Spleen (tissue), 11 donors: ENCODE measurements around the gene TCF7L2. TPM values are rescaled to one million over a fixed set of nuclear protein-coding genes. Genes with fewer than 3 reads are reported as not detected.
A peak's percentile ranks its signal among the peaks of the same experiment; 100 is the strongest.

Experiments used
- DNase-seq: peaks from one replicate; pipeline ENCODE4 v3.0.0-alpha.2; 2020
- H3K27ac ChIP-seq, 8 donors: fragments of 200-600 bp; sonication (generic) in 7 of 8; 1 replicate in 4 of 8; 2 replicates in 4 of 8; pipeline versions ENCODE4 v1.5.0 to v1.8.0; 2016 to 2021; ENCODE audit warnings: inconsistent platforms in 4 of 8, mild to moderate bottlenecking in 4 of 8, moderate library complexity in 1 of 8
- H3K27me3 ChIP-seq, 7 donors: fragments of 200-600 bp; sonication (generic) in 6 of 7; replicated peaks in 1 of 7; 1 replicate in 4 of 7; 2 replicates in 3 of 7; pipeline versions ENCODE4 v1.5.0 to v1.8.0; 2016 to 2021; ENCODE audit warnings: inconsistent platforms in 3 of 7, mild to moderate bottlenecking in 1 of 7
- H3K36me3 ChIP-seq, 6 donors: fragments of 200-600 bp; sonication (generic) in 5 of 6; 1 replicate in 4 of 6; 2 replicates in 2 of 6; pipeline versions ENCODE4 v1.5.0 to v1.8.0; 2016 to 2021; ENCODE audit warnings: inconsistent platforms in 2 of 6
- H3K4me1 ChIP-seq, 6 donors: fragments of 200-600 bp; sonication (generic) in 5 of 6; 1 replicate in 3 of 6; 2 replicates in 3 of 6; pipeline versions ENCODE4 v1.5.0 to v1.8.0; 2016 to 2021; ENCODE audit warnings: inconsistent platforms in 3 of 6
- H3K4me3 ChIP-seq, 8 donors: fragments of 200-600 bp; sonication (generic) in 7 of 8; 1 replicate in 4 of 8; 2 replicates in 4 of 8; pipeline versions ENCODE4 v1.5.0 to v1.8.0; 2016 to 2021; ENCODE audit warnings: inconsistent platforms in 4 of 8, mild to moderate bottlenecking in 4 of 8, moderate library complexity in 2 of 8
- H3K9me3 ChIP-seq, 8 donors: fragments of 200-600 bp; sonication (generic) in 7 of 8; 1 replicate in 4 of 8; 2 replicates in 4 of 8; pipeline versions ENCODE4 v1.5.0 to v1.8.0; 2016 to 2021; ENCODE audit warnings: inconsistent platforms in 4 of 8
- CTCF ChIP-seq, 11 experiments: fragments of 200-600 bp in 7 of 11; fragments of 450-650 bp in 4 of 11; sonication (generic) in 4 of 11; IDR thresholded peaks in 8 of 11; conservative IDR thresholded peaks in 3 of 11; 1 replicate in 7 of 11; 2 replicates in 4 of 11; pipeline versions ENCODE4 v1.4.0 to v1.8.0; 2016 to 2021; ENCODE audit warnings: antibody characterized with exemption in 11 of 11, inconsistent platforms in 4 of 11, mild to moderate bottlenecking in 1 of 11
- POLR2A ChIP-seq, 3 donors: fragments of 450-650 bp; IDR thresholded peaks; one replicate each; pipeline ENCODE4 v1.5.1; 2017; ENCODE audit warnings: antibody characterized with exemption in 3 of 3, mild to moderate bottlenecking in 1 of 3
- POLR2AphosphoS5 ChIP-seq, 3 donors: sonication (generic); formaldehyde crosslinking; IDR thresholded peaks; one replicate each; pipeline ENCODE4 v1.5.1; 2017; ENCODE audit warnings: antibody characterized with exemption in 3 of 3
- WGBS, 5 donors: extraction: QIAGEN DNeasy Blood & Tissue Kit in 3 of 5; methylation state at CpG; one replicate each; pipeline versions ENCODE4 v1.1.5 to v1.1.7; 2013 to 2018; 5-methylcytosine and 5-hydroxymethylcytosine counted together
- intact Hi-C: fragments of 100-400 bp; cut with DNase I; formaldehyde crosslinking; loops from one replicate; pipeline ENCODE4 v1.15.0; 2023; ENCODE audit warnings: low total_unique reads
- polyA plus RNA-seq, 3 donors: library from polyadenylated mRNA; stranded (reverse); fragments of 200-250 nt; gene quantifications; one replicate each; pipeline ENCODE4 v1.2.1, GENCODE V29; 2013
- total RNA-seq, 7 donors: library from RNA; depleted of rRNA in 3 of 7; stranded (reverse); fragments of >200 nt in 3 of 7; fragmentation: NEBNext Ultra II Directional in 4 of 7; extraction: Animal tissue kit (Norgen Biotek cat#: 25700) in 4 of 7; gene quantifications; one replicate each; pipeline versions ENCODE4 v1.1.0 to v1.2.1, GENCODE V29; 2016 to 2021
- donor health status: healthy with polysubstance abuse.
- donor health status: DM: no; HTN: no; CAD: no; lungs with moderate emphysema.
- donor health status: DM: no; HTN: no; CAD: no.
- donor health status: Bipolar disorder and iron deficiency.
- donor health status: healthy.
- donor health status: DM: no; HTN: no; CAD: no.
- donor health status: DM: yes; HTN: yes; CAD: no.

TCF7L2 gene
- total and polyA plus RNA-seq, 10 donors = 4.6 to 85.6 (median 34.7) TPM

- Histone ChIP-seq H3K4me3 (no peak overlapping the region), H3K27me3 (no peaks in the 10 kb centered on the region), H3K4me1 (peaks cover 0 to 61% (median 39%) of the 10 kb centered on the region in 6 donors), H3K36me3 (no peaks in the 10 kb centered on the region), H3K9me3 (no peaks in the 10 kb centered on the region), H3K27ac (no peak overlapping the region)
- no peak for DNase-seq
- WGBS, 5 donors = 82 to 94% (median 88%) methylated on average over 1 of the region's 1 CpG
- no peak for TF ChIP-seq POLR2AphosphoS5 (IDR thresholded peaks at IDR 0.05)
- no peak for TF ChIP-seq POLR2A (IDR thresholded peaks at IDR 0.05)
- no peak for TF ChIP-seq CTCF (IDR thresholded peaks at IDR 0.05 in 8 of 11, conservative IDR thresholded peaks at IDR 0.05 in 3 of 11)
- intact Hi-C loops = no loop called here
Measured at GRCh38 chr10:113055458-113055857, 105.4 kb downstream of the TCF7L2 start.

GRCh38 chr10:113056030-113056429 is 106.0 kb downstream of the TCF7L2 start:
- DNase-seq = no peak
- TF ChIP-seq POLR2AphosphoS5 (IDR thresholded peaks at IDR 0.05) (no peak), POLR2A (IDR thresholded peaks at IDR 0.05) (no peak), CTCF (IDR thresholded peaks at IDR 0.05 in 8 of 11, conservative IDR thresholded peaks at IDR 0.05 in 3 of 11) (no peak)
- H3K4me3 ChIP-seq = no peak overlapping the region
- intact Hi-C loops = no loop called here
- H3K4me1 ChIP-seq = peaks cover 0 to 63% (median 40%) of the 10 kb centered on the region in 6 donors
- 87 to 96% (median 95%) methylated on average over 5 of the region's 5 CpGs for WGBS, 5 donors
- no peak overlapping the region for H3K27ac ChIP-seq
- no peaks in the 10 kb centered on the region for H3K9me3 ChIP-seq
- no peaks in the 10 kb centered on the region for H3K36me3 ChIP-seq
- H3K27me3 ChIP-seq = no peaks in the 10 kb centered on the region

- H3K4me1 ChIP-seq = peaks cover 0 to 64% (median 41%) of the 10 kb centered on the region in 6 donors
- WGBS, 5 donors = 74 to 80% (median 78%) methylated on average over 10 of the region's 10 CpGs
- H3K27ac ChIP-seq = peak overlapping the region in 4 of 8 donors; percentile 3 to 51 (median 6)
- H3K4me3 ChIP-seq = no peak overlapping the region
- no peak for TF ChIP-seq POLR2AphosphoS5 (IDR thresholded peaks at IDR 0.05)
- no peak for TF ChIP-seq POLR2A (IDR thresholded peaks at IDR 0.05)
- TF ChIP-seq CTCF (IDR thresholded peaks at IDR 0.05 in 8 of 11, conservative IDR thresholded peaks at IDR 0.05 in 3 of 11) = no peak
- intact Hi-C loops = no loop called here
- no peaks in the 10 kb centered on the region for H3K27me3 ChIP-seq
- no peaks in the 10 kb centered on the region for H3K36me3 ChIP-seq
- H3K9me3 ChIP-seq = no peaks in the 10 kb centered on the region
- no peak for DNase-seq
Measured at GRCh38 chr10:113056441-113057021, 106.5 kb downstream of the TCF7L2 start.

GRCh38 chr10:113057948-113058522 is 108.0 kb downstream of the TCF7L2 start:
- no peak overlapping the region for H3K4me3 ChIP-seq
- peaks cover 0 to 59% (median 37%) of the 10 kb centered on the region in 6 donors for H3K4me1 ChIP-seq
- 62 to 81% (median 78%) methylated on average over 6 of the region's 6 CpGs for WGBS, 5 donors
- no peak for DNase-seq
- TF ChIP-seq CTCF (IDR thresholded peaks at IDR 0.05 in 8 of 11, conservative IDR thresholded peaks at IDR 0.05 in 3 of 11) = no peak
- no peak for TF ChIP-seq POLR2AphosphoS5 (IDR thresholded peaks at IDR 0.05)
- TF ChIP-seq POLR2A (IDR thresholded peaks at IDR 0.05) = no peak
- no peaks in the 10 kb centered on the region for H3K36me3 ChIP-seq
- no peaks in the 10 kb centered on the region for H3K27me3 ChIP-seq
- intact Hi-C loops = no loop called here
- no peaks in the 10 kb centered on the region for H3K9me3 ChIP-seq
- peak overlapping the region in 3 of 8 donors; percentile 19 to 70 (median 58) for H3K27ac ChIP-seq
